Testis (tissue), 2 donors: ENCODE results near the gene RRP1B.

Experiments used
- CTCF ChIP-seq, 3 experiments: fragments of 450-650 bp in 2 of 3; fragments of 200-600 bp in 1 of 3; sonication (generic) in 1 of 3; IDR thresholded peaks; one replicate each; pipeline ENCODE4 v1.5.1; 2016 to 2019; ENCODE audit warnings: antibody characterized with exemption in 3 of 3, mild to moderate bottlenecking in 2 of 3, moderate library complexity in 1 of 3
- POLR2A ChIP-seq: fragments of 450-650 bp; IDR thresholded peaks from one replicate; pipeline ENCODE4 v1.6.1; 2017; ENCODE audit warnings: antibody characterized with exemption, mild to moderate bottlenecking, moderate library complexity

GRCh38 chr21:43676391-43676790 lies 17.0 kb downstream of the RRP1B start:
- TF ChIP-seq CTCF (IDR thresholded peaks at IDR 0.05) = no peak
- TF ChIP-seq POLR2A = no peak
